ENCODE data around the gene CTU2.

CTU2 gene

DNA sequence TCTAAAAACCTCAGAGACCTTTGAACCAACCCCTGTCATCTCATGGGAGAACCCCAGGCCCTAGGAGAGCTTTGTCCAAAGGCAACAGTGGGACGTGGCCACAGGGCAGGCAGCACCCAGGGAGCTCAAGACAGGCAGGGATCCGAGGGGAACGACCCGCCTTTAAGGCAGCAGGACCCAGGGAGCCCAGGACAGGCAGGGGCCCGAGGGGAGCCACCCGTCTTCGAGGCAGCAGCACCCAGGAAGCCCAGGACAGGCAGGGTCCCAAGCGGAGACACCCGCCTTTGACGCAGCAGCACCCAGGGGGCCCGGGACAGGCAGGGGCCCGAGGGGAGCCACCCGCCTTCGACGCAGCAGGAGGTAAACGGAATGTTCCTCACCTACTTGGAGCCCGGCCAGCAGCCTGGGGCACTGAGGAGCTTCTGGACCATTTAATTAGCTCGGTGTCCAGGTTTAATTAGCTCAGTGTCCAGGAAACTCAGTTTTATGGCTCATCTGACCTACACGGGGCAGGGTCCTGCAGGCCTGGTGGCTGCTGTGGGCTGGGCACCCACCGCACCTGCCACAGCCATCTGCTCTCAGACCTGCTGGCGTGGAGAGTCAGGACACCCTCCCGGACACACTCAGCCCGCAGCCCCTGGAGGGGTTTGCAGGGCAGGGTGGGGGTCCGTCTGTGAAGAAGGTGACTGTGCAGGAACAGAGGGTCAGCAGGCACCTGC is 54.3 kb downstream of the CTU2 start:
- DNase-seq (ENCODE audit: low read depth in 2 of 2), result no peak

DNA sequence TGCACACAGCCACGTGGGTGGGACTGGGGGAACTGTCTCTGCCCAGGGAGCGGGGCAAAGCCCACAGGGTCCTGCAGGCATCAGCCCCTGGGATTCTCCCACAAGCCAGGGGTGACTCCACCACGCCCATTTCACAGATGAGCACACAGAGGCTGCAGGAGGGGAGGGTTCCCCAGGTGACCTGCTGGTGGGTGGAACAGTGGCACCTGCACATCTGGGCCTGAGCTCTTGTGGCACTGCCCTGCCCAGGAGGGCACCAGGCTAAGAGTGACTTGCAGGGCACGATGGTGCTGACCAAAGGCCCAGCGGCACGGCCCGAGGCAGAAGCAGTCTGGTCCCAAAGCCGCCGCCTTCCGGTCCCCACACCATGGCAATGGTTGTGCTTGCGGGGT is 54.8 kb downstream of the CTU2 start:
- no peak for DNase-seq (ENCODE audit: low read depth in 2 of 2)

DNA sequence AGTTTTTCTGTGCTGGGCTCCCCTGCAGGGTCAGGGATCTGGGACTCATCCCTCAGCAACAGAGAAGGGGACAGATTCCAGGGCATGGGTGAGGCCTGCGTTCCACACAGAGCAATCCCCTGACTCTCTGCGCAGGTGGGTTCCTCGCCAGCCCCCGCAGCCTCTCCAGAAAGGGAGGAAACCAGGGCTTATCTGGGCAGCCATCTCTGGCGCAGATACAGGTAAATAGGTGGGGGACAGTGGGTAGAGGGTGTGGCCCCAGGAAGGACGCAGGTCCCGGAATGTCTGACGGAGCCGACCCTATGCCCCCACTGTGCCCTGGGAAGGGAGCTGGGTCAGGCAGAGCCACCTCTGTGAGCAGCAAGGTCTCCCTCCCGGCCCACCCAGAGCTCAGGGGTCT is 55.5 kb downstream of the CTU2 start:
- no peak for DNase-seq (ENCODE audit: low read depth in 2 of 2)

DNA sequence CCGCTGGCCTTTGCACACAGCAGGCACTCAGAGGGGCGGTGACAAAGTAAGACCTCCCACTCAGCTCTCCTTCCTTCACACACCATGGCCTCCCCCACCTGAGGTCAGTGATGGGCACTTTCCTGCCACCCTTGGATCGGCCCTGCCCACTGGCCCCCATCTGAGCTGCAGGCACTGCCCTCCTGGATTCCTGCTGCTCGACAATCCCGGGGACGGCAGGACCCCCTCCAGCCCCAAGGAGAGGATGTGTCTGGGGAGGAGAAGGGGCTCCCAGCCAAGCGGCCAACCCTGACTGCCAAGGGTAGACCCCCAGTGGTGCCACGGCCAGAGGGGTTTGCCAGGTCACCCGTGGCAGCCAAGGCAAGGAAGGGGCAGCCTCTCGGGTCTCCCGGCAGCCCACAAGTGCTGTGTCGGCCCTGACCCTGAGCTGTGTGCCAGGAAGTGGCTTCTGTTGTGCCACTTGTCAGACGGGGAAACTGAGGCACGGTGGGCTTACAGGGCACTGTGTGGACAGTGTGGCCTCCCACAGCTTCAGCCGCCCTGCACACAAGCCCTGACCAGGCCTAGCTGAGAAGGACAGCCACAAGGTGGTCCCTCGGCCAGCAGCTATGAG is 56.1 kb downstream of the CTU2 start:
- DNase-seq (ENCODE audit: low read depth in 2 of 2), result no peak

GRCh38 chr16:88762941-88763340 is 56.6 kb downstream of the CTU2 start:
- no peak for DNase-seq (ENCODE audit: low read depth in 2 of 2)

DNA sequence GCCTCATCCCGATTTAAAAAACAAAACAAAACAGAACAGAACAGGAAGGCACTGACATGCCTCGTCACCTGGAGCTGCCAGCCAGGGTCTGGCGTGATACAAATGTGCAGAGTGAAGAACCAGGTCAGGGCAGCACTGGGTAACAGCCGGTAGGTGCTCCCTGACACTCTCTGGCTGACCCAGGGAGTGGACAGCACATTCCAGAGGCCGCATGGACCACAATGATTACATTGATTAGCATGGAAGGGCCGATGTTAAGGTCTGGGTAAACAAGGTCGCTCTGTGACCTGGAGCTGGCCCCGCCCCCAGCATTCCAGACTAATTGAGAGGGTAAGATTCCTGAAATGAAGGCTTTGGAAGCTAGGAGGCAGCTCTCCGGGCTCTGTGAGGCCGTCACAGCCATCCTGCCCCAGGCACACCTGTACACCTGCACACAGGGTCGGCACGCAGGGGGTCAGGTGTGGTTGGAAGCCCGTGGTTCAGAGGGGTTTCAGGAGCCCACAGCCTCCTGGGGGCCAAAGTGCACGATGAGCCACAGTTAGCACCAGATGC is 57.3 kb downstream of the CTU2 start:
- DNase-seq (ENCODE audit: low read depth in 2 of 2), result no peak

DNA sequence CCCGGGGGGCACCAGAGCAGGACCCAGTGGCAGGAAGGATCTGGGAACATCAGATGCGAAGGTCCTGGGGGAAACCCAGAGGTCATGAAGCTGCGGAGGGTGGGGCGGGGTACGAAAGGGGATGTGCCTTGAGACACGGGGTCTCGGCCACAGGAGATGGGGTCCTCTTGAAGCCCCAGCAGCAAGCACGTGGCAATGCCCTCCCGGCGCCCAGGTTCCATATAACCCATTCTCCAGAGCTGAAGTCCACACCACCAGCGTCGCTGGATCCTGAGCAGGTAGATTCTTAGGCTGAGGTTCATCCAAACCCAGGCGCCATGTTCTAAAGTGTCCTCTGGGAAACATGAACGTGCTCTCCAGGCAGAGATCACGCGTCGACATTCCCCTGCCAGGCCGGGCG is 57.8 kb downstream of the CTU2 start:
- DNase-seq (ENCODE audit: low read depth in 2 of 2), result no peak

DNA sequence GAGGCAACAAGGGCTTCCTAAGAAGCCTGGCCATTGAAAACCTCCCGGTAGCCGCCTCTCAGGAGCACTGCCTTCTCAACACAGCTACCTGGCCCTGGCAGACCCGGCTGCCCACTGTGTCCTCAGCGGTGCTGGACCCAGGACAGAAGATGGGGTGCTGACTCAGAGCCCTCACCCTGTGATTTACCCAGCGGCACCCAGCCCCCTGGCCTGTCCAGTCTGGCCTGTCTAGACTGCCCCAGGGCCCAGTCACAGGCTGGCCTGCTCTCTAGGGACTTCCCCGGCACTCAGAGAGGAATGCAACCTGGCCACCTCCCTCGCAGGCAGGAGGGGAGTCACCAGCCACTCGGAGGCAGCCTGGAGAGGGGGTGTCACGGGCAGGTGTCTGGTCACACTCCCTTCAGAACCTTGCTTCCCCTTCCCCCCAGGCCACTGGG is 58.6 kb downstream of the CTU2 start:
- DNase-seq (ENCODE audit: low read depth in 2 of 2), result no peak
